Measurements from ENCODE around the gene SLC38A4.

GRCh38 chr12:46804054-46804453, 21.7 kb downstream of the SLC38A4 start:
- TF ChIP-seq CTCF (IDR thresholded peaks at IDR 0.05) = no peak
- no peak for TF ChIP-seq POLR2A (IDR thresholded peaks at IDR 0.05)
